ENCODE results near the gene TEX10. TPM values are rescaled to one million over a fixed set of nuclear protein-coding genes. Genes with fewer than 3 reads are reported as not detected.
"Not testable (repeated sequence)": the region's sequence is repeated elsewhere in the genome, so short reads cannot be mapped to it uniquely, and the experiment has no call there.

The TEX10 gene
- total RNA-seq, 4 donors from 2014 or later, result 15.5 to 23.9 (median 21.6) TPM

GRCh38 chr9:100394032-100394695 is 41.4 kb upstream of the TEX10 start:
- no peak for DNase-seq (ENCODE audit: low spot score in 2 of 2)
- TF ChIP-seq POLR2A (IDR thresholded peaks at IDR 0.05) (no peak), CTCF (IDR thresholded peaks at IDR 0.05) (no peak)
- intact Hi-C loops (cut with DNase I; ENCODE audit: low total_unique reads), result no loop called here
- H3K4me3 ChIP-seq (ENCODE audit: low read depth, poor library complexity, severe bottlenecking), result no peak overlapping the region

- intact Hi-C loops (cut with DNase I; ENCODE audit: low total_unique reads); DNase-seq (ENCODE audit: low spot score in 2 of 2); H3K4me3 ChIP-seq (ENCODE audit: low read depth, poor library complexity, severe bottlenecking): not testable (repeated sequence)
- 96 to 97% methylated on average over 14 to 21 of the region's 21 CpGs for WGBS, 2 donors
Measured at GRCh38 chr9:100392989-100393388, 40.2 kb upstream of the TEX10 start.

- TF ChIP-seq CTCF (IDR thresholded peaks at IDR 0.05) (no peak), POLR2A (IDR thresholded peaks at IDR 0.05) (no peak)
- intact Hi-C loops (cut with DNase I; ENCODE audit: low total_unique reads), result loop anchor here (10.0 kb wide), 1 partner anchor 55 kb away; no protein-coding TSS in a partner anchor
- H3K4me3 ChIP-seq (ENCODE audit: low read depth, poor library complexity, severe bottlenecking), result no peak overlapping the region
- no peak for DNase-seq (ENCODE audit: low spot score in 2 of 2)
- 77 to 88% methylated on average over 4 of the region's 4 CpGs for WGBS, 2 donors
Measured at GRCh38 chr9:100379862-100380261, 27.1 kb upstream of the TEX10 start.

GRCh38 chr9:100377015-100377414 is 24.3 kb upstream of the TEX10 start:
- H3K4me3 ChIP-seq (ENCODE audit: low read depth, poor library complexity, severe bottlenecking), result no peak overlapping the region
- intact Hi-C loops (cut with DNase I; ENCODE audit: low total_unique reads), result no loop called here
- WGBS, 2 donors, result 62 to 65% methylated on average over 5 of the region's 5 CpGs
- no peak for DNase-seq (ENCODE audit: low spot score in 2 of 2)
- no peak for TF ChIP-seq CTCF (IDR thresholded peaks at IDR 0.05)
- TF ChIP-seq POLR2A (IDR thresholded peaks at IDR 0.05), result no peak

- TF ChIP-seq CTCF (IDR thresholded peaks at IDR 0.05) (no peak), POLR2A (IDR thresholded peaks at IDR 0.05) (no peak)
- no peak overlapping the region for H3K4me3 ChIP-seq (ENCODE audit: low read depth, poor library complexity, severe bottlenecking)
- no peak for DNase-seq (ENCODE audit: low spot score in 2 of 2)
- 77 to 81% methylated on average over 5 of the region's 5 CpGs for WGBS, 2 donors
- intact Hi-C loops (cut with DNase I; ENCODE audit: low total_unique reads), result no loop called here
Measured at GRCh38 chr9:100375658-100376057, 22.9 kb upstream of the TEX10 start.

- no peak for DNase-seq (ENCODE audit: low spot score in 2 of 2)
- intact Hi-C loops (cut with DNase I; ENCODE audit: low total_unique reads), result no loop called here
- 96 to 99% methylated on average over 3 of the region's 3 CpGs for WGBS, 2 donors
- TF ChIP-seq CTCF (IDR thresholded peaks at IDR 0.05) (no peak), POLR2A (IDR thresholded peaks at IDR 0.05) (no peak)
- no peak overlapping the region for H3K4me3 ChIP-seq (ENCODE audit: low read depth, poor library complexity, severe bottlenecking)
Measured at GRCh38 chr9:100372648-100373047, 19.9 kb upstream of the TEX10 start.

Data from lower leg skin (tissue), 4 donors.